22Rv1 (cell line): Measurements from ENCODE around the gene PRR7.

Experiments used
- H3K27ac ChIP-seq: fragments of 450-650 bp; 2 replicates; pipeline ENCODE4 v1.5.1; 2017
- CTCF ChIP-seq: fragments of 450-650 bp; IDR thresholded peaks from 2 replicates; pipeline ENCODE4 v1.5.1; 2017; ENCODE audit warnings: mild to moderate bottlenecking
- ZFX ChIP-seq: fragments of 450-650 bp; IDR thresholded peaks from 2 replicates; pipeline ENCODE4 v1.6.1; 2017; ENCODE audit warnings: antibody characterized with exemption, borderline replicate concordance

PRR7 gene

GRCh38 chr5:177447611-177448243, 1.1 kb downstream of the PRR7 start:
- TF ChIP-seq ZFX (no peak), CTCF (no peak)
- peak overlapping the region; percentile 79 for H3K27ac ChIP-seq

GRCh38 chr5:177448244-177448950, 1.8 kb downstream of the PRR7 start:
- TF ChIP-seq CTCF, result no peak
- TF ChIP-seq ZFX, result no peak
- H3K27ac ChIP-seq, result peak overlapping the region; percentile 79

GRCh38 chr5:177449140-177450061, 2.8 kb downstream of the PRR7 start:
- TF ChIP-seq CTCF, result no peak
- no peak for TF ChIP-seq ZFX
- H3K27ac ChIP-seq, result peak overlapping the region; percentile 79

- TF ChIP-seq ZFX (no peak), CTCF (no peak)
- H3K27ac ChIP-seq, result peak overlapping the region; percentile 79
Observed at GRCh38 chr5:177450667-177451424, 4.2 kb downstream of the PRR7 start.

- no peak for TF ChIP-seq ZFX
- TF ChIP-seq CTCF, result no peak
- peak overlapping the region; percentile 96 for H3K27ac ChIP-seq
Observed at GRCh38 chr5:177452688-177453638, 6.3 kb downstream of the PRR7 start.

- TF ChIP-seq CTCF (no peak), ZFX (no peak)
Observed at GRCh38 chr5:177453852-177454396, 7.3 kb downstream of the PRR7 start.

More at GRCh38 chr5:177453852-177454396, 7.3 kb downstream of the PRR7 start:
- peak overlapping the region; percentile 96 for H3K27ac ChIP-seq
